ENCODE data around the gene GTF3A.

DNA sequence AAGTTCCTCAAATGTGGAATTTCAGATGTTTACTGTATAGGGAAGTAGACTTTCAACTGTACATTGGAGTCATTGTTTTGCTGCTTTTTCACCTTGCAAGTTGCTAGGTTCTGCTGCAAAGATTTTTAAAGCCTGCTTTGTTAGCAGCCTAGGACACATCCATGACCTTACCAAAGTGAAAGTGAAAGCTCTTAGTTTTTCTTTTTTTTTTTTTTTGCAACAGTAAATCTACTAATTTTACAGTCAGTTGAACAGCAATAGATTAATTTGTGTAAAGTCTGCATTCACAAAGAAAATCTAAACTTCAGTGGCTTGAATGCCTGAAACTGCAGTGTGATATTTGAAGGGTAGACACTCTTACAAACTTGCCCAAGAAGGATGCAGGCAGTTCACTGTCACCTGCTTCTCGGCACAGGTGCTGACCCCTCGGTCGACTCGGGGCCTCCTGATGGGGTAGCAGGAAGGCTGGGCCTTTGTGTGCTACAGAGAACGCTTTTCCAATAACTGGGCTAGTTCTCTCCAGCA is 31.0 kb downstream of the GTF3A start:
- TF ChIP-seq, protein P1, sequence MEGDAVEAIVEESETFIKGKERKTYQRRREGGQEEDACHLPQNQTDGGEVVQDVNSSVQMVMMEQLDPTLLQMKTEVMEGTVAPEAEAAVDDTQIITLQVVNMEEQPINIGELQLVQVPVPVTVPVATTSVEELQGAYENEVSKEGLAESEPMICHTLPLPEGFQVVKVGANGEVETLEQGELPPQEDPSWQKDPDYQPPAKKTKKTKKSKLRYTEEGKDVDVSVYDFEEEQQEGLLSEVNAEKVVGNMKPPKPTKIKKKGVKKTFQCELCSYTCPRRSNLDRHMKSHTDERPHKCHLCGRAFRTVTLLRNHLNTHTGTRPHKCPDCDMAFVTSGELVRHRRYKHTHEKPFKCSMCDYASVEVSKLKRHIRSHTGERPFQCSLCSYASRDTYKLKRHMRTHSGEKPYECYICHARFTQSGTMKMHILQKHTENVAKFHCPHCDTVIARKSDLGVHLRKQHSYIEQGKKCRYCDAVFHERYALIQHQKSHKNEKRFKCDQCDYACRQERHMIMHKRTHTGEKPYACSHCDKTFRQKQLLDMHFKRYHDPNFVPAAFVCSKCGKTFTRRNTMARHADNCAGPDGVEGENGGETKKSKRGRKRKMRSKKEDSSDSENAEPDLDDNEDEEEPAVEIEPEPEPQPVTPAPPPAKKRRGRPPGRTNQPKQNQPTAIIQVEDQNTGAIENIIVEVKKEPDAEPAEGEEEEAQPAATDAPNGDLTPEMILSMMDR (conservative IDR thresholded peaks at IDR 0.05; ENCODE audit: low read depth, low read length), result no peak
- no peak for TF ChIP-seq EZH2 (IDR thresholded peaks at IDR 0.05; ENCODE audit: borderline replicate concordance, low read depth, low read length, poor library complexity, severe bottlenecking)
